RCC 7860 (cell line): ENCODE results near the gene PLD1.

Experiments used
- DNase-seq: peaks from one replicate; pipeline ENCODE4 v3.0.0-alpha.2; 2015; ENCODE audit warnings: low spot score
- FAIRE-seq: peaks from 2 replicates; lab custom pipeline; 2012; peaks lifted over from hg19 to GRCh38; lab: Jason Lieb, UNC

Gene PLD1

DNA sequence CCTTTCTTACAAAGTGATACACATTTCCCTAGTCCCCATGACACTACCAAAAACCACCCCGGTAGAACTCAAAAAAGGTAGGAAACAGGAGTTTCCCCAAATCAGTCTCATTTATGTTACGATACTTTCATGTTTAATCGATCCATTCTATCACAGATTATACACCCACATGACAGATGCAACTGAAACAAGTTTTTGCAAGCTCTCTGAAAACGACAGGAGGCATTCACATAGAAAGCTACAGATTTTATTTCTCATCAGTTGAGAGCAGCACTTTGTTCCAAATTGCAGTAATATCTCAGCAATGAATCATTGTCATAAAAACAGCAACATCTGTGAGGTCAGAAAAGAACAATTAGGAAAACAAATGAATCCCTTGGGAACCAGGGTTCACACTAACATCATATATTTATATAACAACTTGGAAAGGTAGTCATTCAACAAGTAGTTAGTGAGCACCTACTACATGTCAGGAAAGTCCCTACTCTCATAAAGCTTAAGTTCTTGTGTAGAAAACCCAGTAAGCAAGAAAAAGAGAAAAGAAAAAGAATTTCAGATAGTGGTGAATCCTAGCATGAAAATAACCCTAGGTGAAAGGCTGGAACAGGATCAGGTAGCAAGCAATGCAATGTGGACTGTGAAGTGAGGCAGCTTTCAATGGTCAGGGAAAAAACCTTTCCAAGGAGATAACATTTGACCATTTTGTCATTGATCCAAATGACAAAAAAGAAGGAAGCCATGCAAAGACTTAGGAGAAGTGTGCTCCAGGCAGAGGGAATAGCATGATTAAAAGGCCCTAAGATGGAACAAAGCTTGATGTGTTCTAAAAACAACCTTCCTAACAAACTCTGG, 8.3 kb downstream of the PLD1 start:
- FAIRE-seq = no peak
- peak; percentile 81 for DNase-seq

DNA sequence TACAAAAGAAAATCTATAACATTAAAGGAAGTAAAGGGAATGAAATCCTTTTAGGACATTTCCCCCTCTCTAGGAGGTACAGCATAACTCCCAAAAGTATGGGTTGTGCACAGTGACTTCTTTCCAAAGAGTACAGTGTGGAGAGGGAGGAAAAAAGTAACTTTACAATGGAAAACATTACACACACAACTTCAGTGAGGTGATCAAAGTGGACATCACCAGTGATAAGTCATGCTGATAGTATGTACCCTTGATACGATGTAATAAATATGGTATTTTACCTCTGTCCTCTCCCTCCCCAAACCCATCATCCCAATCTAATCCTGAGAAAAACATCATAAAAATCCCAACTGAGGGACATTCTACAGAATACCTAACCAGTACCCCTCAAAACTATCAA, 10.8 kb downstream of the PLD1 start:
- DNase-seq = no peak
- FAIRE-seq = no peak

DNA sequence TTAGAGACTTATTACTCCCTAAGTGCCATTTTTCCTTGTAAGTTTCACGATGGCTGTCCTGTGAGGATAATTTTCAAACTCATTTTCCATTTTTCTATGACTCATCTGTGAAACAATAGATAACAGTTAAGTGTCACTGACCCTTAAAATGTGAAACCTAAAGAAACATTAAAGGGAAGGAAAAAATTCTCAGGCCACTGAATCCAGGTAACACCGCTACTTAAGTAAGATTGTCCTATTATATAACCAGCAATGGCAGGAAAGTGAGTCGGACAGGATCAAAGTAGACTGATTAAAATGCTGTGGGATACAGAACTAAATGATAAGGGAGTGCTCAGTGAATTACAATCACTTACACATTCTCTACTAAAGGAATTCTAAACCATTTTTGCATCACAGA, 12.4 kb downstream of the PLD1 start:
- DNase-seq = no peak
- no peak for FAIRE-seq

DNA sequence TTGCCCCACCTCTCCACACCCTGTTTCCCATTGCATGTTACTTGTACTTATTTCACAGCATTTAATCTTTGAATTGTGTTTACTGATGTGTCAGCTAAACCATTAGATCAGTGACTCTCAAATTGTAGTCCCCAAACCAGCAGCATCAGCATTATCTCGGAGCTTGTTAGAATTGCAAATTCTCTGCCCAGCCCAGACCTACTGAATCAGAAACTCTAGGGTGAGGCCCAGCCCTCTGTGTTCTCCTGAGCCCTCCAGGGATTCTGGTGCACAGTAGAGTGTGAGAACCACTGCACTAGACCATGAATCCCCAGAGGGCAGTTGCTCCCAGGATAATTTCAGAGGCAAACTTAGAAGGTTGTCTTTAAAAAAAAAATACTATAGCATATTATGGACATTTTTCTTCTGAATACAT, 13.0 kb downstream of the PLD1 start:
- FAIRE-seq = no peak
- DNase-seq = no peak

DNA sequence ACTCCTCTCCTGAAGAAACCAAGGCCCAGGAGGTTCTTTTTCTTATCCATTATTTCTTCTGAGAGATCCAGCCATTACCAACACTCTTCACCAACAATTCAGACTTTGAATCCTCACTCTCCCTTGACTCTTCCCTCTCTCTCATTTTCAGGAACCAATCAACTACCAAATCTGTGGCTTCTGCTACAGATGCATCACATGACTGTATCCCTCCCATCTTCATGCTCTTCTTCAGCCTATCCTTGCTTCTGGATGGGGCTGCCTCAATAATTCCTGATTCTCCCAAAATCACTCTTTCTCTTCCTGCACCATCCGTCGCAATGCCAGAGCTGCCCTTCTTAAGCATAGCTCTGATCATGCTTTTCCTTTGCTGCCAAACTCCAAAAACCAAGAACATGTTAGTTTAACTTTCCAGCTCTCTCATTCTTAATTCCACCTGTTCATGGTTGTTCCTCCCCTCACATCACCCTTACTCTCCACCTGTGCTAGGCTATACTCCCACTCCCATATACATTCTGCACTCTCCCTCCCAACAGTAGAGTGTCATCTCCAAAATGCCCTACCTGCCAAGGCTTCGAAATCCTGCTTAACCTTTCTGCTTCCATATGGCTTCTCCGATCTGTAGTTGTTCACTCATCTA, 13.5 kb downstream of the PLD1 start:
- FAIRE-seq (no peak), DNase-seq (no peak)

DNA sequence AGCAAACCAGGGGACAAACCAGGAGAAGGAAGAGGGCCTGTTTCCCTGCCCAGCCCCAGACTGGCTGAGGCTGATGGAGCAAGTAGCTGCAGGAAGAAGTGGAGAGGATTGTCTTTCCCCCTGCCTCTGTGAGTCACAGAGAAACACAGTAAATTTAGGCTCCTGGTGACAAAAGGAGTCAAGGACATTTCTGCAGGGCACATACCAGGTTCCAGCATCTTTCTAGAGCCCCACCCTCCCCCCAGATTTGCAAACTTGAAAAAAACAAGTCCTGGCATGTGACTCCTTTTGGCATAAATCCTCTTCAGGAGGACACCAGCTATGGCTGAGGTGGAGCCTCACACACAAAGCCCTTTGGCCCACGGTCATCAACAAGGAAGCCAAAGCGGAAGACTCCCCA, 17.8 kb downstream of the PLD1 start:
- FAIRE-seq = no peak
- no peak for DNase-seq

DNA sequence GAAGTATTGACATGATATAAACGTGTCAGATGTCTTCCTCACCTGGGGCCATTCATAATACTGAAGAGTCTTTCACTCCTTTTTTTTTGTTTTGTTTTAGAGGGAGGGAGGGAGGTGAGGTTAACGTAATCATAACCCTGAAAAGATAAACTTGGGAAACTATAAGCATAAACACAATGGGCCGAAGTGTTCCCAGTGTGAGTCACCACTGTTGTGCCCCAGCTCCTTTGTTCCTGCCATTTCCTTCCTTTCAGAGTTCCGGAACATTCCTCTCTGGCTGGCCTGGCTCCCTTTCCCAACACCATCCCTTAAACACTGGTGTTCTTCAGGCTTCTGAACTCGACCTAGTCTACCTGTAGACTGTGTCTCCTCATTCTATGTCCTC, 18.6 kb downstream of the PLD1 start:
- FAIRE-seq (no peak), DNase-seq (no peak)

DNA sequence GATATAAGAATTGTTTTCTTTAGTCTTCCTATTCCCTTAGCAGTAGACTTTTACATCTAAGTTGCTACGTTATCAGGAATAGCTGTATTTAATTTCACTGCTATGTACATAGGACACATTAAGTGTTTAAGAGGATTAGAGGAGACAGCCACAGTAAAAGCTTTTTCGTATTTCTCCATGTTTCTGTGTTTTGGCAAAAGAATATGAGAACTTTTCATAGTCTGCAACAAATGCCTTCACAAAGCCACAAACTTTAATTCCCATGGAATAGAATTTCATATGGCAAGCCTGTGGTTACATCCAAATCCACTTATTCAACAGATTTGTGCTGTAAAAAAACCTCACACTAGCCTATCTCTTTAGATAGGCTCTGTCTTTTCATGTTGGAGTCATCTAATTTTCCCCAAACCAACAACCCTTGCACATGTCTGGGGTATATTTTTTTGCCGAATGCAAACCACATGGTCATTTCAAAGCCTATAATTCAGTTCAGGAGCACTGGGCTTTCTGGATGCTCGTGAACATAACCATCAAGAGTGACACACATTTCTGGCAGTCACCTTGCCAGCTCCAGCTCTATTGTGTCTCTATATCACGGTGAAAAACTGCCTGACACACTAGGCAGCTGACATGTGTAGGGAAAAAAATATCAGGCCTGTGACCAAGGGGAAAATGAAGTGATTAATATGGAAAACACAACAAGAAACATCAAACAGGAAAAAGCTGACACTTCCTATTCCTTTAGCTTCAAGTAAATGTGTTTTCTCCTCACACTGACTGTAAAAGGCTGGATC, 19.2 kb downstream of the PLD1 start:
- FAIRE-seq (no peak), DNase-seq (no peak)

DNA sequence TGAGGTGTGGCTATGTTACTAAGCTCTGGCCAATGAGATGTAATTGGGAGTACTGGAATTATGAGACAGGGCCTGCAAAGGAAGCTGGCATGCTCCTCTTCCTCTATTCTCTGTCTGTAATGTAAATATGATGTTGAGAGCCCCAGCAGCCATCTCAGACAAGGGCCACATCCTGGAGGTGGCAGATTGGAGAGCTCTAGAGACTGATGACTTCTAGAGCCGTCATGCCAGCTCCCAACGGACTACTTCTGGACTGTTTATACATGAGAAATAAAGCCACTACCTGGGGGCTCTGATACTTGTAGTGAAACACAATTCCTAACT, 19.7 kb downstream of the PLD1 start:
- FAIRE-seq (no peak), DNase-seq (no peak)

DNA sequence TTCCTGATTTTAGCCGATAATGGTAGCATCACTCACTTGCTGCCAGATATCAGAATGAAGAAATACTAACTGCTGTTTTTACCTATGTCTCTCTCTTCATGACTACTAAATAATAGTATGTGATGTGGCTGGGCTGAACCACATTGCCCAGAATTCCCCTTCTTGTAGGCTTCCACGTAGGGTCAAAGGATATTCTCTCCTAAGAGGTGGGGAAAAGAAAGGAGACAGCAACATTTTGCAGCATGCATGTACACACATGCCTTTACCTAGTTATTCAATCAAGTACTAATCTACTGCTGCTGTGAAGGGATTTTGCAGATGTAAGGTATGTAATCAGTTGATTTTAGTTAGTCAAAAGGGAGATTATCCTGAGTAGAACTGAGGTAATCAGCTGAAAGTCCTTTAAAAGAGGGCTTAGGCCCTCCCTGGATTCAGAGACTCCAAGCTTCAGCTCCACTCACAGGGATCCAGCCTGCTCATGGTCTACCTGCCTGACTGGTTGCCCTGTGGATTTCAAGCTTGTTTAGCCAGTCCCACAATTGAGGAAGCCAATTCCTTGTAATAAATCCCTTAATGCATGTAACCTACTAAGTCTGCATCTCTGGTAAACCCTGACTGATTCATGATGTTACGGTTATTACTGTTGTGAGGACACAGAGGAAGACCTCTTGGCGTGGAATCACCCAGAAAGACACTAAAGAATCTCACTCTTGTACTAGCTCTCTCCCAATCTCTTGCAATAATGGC, 20.4 kb downstream of the PLD1 start:
- DNase-seq = no peak
- no peak for FAIRE-seq

DNA sequence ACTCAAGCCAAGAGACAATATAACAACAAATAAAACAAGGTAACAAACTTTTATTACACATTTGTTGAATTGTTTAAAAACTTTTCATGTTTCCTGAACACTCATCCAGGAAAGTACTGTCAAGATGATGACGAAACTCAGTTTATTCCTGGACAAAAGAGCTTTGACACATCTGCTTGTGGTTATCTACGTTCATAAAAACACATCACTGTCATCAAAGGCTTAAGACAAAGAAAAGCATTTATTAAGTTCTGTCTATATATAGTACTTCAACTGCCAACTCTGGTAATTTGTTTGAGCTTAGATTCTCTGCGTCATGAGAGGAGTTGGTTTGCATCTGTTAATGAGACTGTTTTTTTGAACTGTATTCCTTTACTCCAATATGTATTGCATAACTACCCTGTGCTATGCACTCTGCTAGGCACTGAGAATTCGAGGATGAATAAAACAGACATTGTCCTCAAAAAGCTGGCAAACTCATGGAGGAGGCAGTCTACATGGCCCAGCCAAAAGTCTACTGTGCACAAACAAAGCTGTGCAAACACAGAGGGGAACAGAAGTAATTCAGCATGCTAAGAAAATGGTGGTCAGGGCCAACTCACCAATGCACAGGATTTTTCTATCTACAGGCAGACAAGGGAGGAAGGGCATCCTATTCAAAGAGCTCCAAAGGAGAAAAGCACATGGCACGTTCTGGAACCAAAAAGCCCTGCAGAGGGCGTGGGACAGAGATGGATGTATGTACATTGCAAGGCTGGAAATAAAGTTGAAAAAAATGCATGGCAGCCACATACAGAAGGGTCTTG, 21.5 kb downstream of the PLD1 start:
- no peak for DNase-seq
- FAIRE-seq = no peak

DNA sequence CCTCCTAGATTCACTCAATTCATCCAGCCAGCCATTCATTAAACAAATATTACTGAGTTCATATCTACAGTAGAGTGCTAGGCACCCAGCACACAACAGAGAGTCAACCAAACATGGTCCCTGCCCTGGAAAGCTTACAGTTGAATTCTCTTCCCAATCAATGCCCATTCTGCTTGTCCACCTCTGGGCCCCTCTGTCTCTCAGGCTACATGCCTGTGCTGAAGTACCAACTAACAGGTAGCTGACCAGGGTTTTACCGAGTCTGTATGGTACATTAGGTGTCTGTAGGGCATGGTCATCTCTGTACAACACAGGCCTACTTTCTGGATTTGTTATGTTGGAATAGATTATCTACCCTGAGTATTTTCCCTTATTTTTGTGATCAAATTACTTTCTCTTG, 23.3 kb downstream of the PLD1 start:
- FAIRE-seq (no peak), DNase-seq (no peak)

DNA sequence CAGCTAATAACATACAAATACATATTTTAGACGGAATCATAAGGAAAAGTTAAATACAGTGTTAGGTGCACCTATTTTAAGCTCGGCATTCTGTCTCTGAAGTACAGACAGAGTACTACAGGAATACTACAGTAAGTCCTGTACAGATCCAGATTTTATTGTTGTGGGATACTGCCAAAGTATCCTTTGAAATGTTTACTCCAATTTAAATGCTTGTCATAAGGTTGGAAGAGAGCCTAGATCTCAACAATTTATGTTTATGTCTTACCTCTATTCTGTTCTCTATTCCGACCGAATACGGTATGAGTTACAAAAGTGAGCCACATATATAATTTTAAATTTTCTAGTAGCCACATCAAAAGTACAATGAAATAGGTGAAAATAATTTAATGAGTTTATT, 25.3 kb downstream of the PLD1 start:
- no peak for FAIRE-seq
- DNase-seq = no peak

DNA sequence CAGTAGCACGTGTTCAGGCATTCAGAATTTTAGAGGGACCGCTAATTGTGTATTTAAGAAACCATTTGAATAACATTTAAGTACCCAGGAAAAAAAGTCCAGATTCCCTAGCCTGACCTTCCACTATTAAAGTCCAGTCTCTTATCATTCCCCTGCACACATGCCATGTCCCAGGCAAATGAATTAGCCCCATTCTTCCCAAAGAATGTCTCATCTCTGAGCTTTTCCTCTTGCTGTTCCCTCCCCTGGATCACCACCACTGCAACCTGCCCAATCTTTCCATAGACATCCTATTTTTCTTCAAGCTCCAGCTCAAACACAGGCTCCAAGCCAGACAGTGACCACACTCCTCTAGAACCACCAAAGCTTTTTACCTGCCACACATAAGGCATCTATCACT, 25.9 kb downstream of the PLD1 start:
- FAIRE-seq (no peak), DNase-seq (no peak)

DNA sequence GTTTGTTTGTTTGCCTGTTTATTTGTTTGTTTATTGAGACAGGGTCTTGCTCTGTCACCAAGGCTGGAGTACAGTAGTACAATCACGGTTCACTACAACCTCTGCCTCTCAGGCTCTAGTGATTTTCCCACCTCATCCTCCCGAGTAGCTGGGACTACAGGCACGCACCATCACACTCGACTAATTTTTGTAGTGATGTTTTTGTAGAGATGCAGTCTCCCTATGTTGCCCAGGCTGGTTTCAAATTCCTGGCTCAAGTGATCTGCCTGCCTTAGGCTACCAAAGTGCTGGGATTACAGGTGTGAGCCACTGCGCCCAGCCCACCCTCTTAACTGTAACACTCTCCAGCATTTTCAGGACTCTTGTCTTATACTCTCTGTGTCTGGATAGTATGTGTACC, 26.7 kb downstream of the PLD1 start:
- FAIRE-seq = no peak
- no peak for DNase-seq

DNA sequence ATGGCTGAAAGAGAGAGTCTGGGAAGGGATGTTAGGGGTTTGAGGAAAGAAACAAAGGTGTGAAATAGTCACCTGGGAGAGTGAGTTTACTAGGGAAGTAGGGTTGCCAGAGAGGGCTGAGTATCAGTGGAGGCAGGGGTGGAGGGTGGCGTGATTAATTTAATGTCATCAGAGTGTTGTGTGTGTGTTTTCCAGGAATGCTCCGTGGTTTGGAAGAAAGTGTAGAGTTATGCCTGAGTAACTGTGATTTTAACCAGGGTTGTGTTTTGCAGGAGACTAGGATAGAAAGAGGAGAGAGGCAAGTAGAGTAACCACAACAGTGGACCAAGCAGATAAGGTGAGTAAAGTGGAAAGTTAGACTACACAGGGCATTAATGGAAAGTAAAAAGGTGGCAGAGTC, 27.2 kb downstream of the PLD1 start:
- DNase-seq = peak; percentile 44
- peak; percentile 45 for FAIRE-seq

DNA sequence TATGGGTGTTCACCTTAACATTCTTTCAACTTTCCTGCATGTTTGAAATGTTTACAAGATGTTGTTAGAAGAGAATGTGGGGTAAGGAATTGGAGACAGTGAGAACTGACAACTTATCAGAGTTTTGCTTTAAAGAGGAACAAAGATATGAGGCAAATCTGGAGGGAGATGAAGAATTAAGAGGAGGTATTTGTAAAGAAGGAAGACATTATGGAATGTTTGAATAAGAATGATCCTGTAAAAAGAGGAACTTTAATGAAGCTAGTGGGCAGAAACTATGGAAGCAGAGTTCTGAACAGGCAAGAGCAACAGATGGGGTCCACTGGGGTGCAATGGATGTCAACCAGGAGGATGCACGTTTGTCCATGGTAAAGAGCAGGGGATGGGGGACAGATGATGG, 27.7 kb downstream of the PLD1 start:
- no peak for DNase-seq
- no peak for FAIRE-seq

DNA sequence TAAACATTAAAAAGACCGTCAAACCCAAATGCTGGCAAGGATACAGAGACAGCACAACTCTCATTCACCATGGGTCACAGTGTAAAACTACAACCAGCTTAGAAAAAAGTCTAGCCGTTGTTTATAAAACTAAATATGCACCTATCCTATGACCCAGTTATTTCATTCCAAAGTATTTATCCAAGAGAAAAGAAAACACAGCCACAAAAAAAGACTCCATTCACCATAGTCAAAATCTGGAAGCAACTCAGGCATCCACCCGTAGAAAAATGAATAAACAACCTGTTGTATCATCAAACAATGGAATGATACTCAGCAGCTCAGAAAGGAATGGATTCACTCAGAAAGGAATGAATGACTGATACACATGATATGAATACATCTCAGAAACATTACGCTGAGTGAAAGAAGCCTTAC, 28.6 kb downstream of the PLD1 start:
- no peak for DNase-seq

DNA sequence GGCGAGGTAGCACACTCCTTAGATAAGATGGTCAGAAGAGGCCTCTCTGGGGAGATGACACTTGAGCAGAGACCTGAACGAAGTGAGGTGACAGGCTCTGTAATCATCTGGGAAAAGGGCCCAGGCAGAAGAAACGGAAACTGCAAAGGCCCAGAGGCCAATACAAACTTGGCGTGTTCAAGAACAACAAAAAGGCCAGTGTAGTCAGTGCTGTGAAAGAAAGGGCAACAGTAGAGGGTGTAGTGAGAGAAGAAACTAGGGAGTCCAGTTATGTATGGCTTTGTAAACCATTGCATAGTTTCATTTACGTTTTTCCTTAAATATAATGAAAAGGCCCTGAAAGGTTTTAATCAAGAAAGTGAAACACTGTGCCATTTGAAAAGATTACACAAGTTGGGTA, 31.8 kb downstream of the PLD1 start:
- FAIRE-seq (no peak), DNase-seq (no peak)

More for the DNA sequence above, 28.6 kb downstream of the PLD1 start:
- no peak for FAIRE-seq

DNA sequence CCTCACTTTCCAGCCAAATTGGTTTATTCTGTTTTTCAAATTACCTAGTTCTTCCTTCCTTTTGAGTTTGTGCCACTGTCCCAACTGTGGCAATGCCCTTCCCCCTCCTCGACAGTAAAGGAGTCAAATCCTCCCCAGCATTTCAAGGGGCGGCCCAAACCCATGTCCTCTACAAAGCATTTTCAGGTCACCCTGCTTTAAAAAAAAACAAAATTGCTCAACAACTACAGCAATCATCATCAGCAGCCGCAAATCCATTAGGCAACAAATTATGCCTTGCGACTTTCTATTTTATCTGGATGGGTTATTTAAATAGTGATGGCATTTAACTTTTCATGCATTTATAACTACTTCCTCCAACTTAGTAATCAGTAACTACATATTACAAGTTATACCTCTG, 32.7 kb downstream of the PLD1 start:
- DNase-seq = no peak
- no peak for FAIRE-seq
